K562 (cell line): ENCODE results near the gene SLC28A1. TPM values are rescaled to one million over a fixed set of nuclear protein-coding genes. Genes with fewer than 3 reads are reported as not detected.

Experiments used
- DACH1 ChIP-seq: fragments of 450-650 bp; IDR thresholded peaks from 2 replicates; pipeline ENCODE4 v1.6.1; 2018; ENCODE audit not compliant: partially characterized antibody
- DMBX1 ChIP-seq: fragments of 250-450 bp; sonication (Bioruptor Pico); IDR thresholded peaks from 2 replicates; pipeline ENCODE4 v1.8.0; 2022; ENCODE audit warnings: inconsistent platforms, mild to moderate bottlenecking, moderate library complexity, borderline replicate concordance
- ESRRB ChIP-seq: fragments of 250-450 bp; sonication (Bioruptor Pico); IDR thresholded peaks from 2 replicates; pipeline ENCODE4 v1.5.0; 2020; ENCODE audit warnings: mild to moderate bottlenecking, moderate library complexity, borderline replicate concordance
- EWSR1 ChIP-seq: fragments of 450-650 bp; IDR thresholded peaks from 2 replicates; pipeline ENCODE4 v1.6.1; 2018; ENCODE audit warnings: borderline replicate concordance, mild to moderate bottlenecking, low read depth, moderate library complexity; ENCODE audit not compliant: partially characterized antibody
- FOS ChIP-seq: IDR thresholded peaks from 3 replicates; pipeline ENCODE4 v1.6.1; 2011; ENCODE audit not compliant: insufficient read length; ENCODE audit errors: extremely low read depth
- GABPB2 ChIP-seq: fragments of 250-450 bp; sonication (Bioruptor Pico); conservative IDR thresholded peaks from 2 replicates; pipeline ENCODE4 v1.5.1; 2021; ENCODE audit warnings: mild to moderate bottlenecking
- GTF2E2 ChIP-seq: fragments of 200-800 bp; sonication (Bioruptor generic); IDR thresholded peaks from 2 replicates; pipeline ENCODE4 v1.6.1; 2016; ENCODE audit warnings: missing genetic modification characterization, missing compliant biosample characterization
- NFE2L1 ChIP-seq: fragments of 450-650 bp; IDR thresholded peaks from 2 replicates; pipeline ENCODE4 v1.6.1; 2016; ENCODE audit warnings: missing genetic modification characterization, low read depth, mild to moderate bottlenecking, missing compliant biosample characterization, moderate library complexity, borderline replicate concordance
- TBP ChIP-seq: optimal IDR thresholded peaks from 2 replicates; pipeline ENCODE3; 2011; ENCODE audit warnings: low read depth, low read length, improper control_type of control experiment
- TEAD2 ChIP-seq: fragments of 450-650 bp; IDR thresholded peaks from 2 replicates; pipeline ENCODE4 v1.6.1; 2016; ENCODE audit warnings: missing genetic modification characterization, control low read depth, missing compliant biosample characterization
- TEAD4 ChIP-seq, 2 experiments: sonication (generic) in 1 of 2; formaldehyde crosslinking in 1 of 2; IDR thresholded peaks; 2 replicates each; pipeline versions ENCODE4 v1.6.1 to v1.8.0; 2012 to 2022; ENCODE audit warnings: borderline replicate concordance in 1 of 2, inconsistent platforms in 1 of 2, low read length in 1 of 2, mild to moderate bottlenecking in 1 of 2, missing genetic modification reagents in 1 of 2
- YY1 ChIP-seq, 3 experiments: IDR thresholded peaks; 2 replicates each; pipeline ENCODE4 v1.6.1; 2011; ENCODE audit warnings: low read length in 2 of 3, mild to moderate bottlenecking in 2 of 3, moderate library complexity in 2 of 3, borderline replicate concordance in 1 of 3, control low read depth in 1 of 3, low read depth in 1 of 3; ENCODE audit not compliant: insufficient read depth in 3 of 3, insufficient replicate concordance in 2 of 3, control insufficient read depth in 1 of 3, insufficient read length in 1 of 3; ENCODE audit errors: extremely low read depth in 1 of 3
- ZNF140 ChIP-seq: fragments of 250-450 bp; sonication (Bioruptor Pico); IDR thresholded peaks from 2 replicates; pipeline ENCODE4 v1.8.0; 2021; ENCODE audit warnings: moderate library complexity, mild to moderate bottlenecking, inconsistent platforms
- ZNF174 ChIP-seq: fragments of 250-450 bp; sonication (Bioruptor Pico); IDR thresholded peaks from 2 replicates; pipeline ENCODE4 v1.4.0; 2020; ENCODE audit warnings: mild to moderate bottlenecking
- ZNF384 ChIP-seq: IDR thresholded peaks from 2 replicates; pipeline ENCODE4 v1.6.1; 2012; ENCODE audit warnings: low read depth, low read length, improper control_type of control experiment
- ZNF449 ChIP-seq: fragments of 250-450 bp; sonication (Bioruptor Pico); IDR thresholded peaks from 2 replicates; pipeline ENCODE4 v1.8.0; 2022; ENCODE audit warnings: moderate library complexity, mild to moderate bottlenecking, inconsistent platforms
- ZNF518B ChIP-seq: fragments of 250-450 bp; sonication (Bioruptor Pico); IDR thresholded peaks from 2 replicates; pipeline ENCODE4 v1.5.0; 2021; ENCODE audit warnings: mild to moderate bottlenecking, moderate library complexity
- ZNF655 ChIP-seq: fragments of 250-450 bp; sonication (Bioruptor Pico); IDR thresholded peaks from 2 replicates; pipeline ENCODE4 v1.5.0; 2021
- ZNF766 ChIP-seq: fragments of 200-800 bp; sonication (Bioruptor generic); conservative IDR thresholded peaks from 2 replicates; pipeline ENCODE4 v1.6.1; 2016; ENCODE audit warnings: missing genetic modification characterization, missing compliant biosample characterization
- ZNF79 ChIP-seq: fragments of 250-450 bp; sonication (Bioruptor Pico); IDR thresholded peaks from 2 replicates; pipeline ENCODE4 v1.4.0; 2020; ENCODE audit warnings: low read depth, mild to moderate bottlenecking, moderate library complexity
- polyA plus RNA-seq, 8 experiments: library from polyadenylated mRNA; depleted of rRNA in 4 of 8; stranded (reverse) in 5 of 8; unstranded in 3 of 8; fragments of >200 nt; fragmentation: Nextera tagmentation in 2 of 8; fragmentation: Illumina TruSeq in 1 of 8; extraction: Ambion mirVana in 2 of 8; extraction: Trizol in 1 of 8; gene quantifications; 2 replicates each; pipeline versions ENCODE4 v1.2.1 to v1.2.3, GENCODE V29; 2011 to 2014; ENCODE audit warnings: inconsistent platforms in 1 of 8, missing spikeins in 1 of 8
- total RNA-seq, 7 experiments: library from RNA; depleted of rRNA in 6 of 7; stranded (reverse); fragments of >200 nt in 6 of 7; fragmentation: Illumina TruSeq in 2 of 7; extraction: Trizol in 2 of 7; gene quantifications; 2 replicates each; pipeline versions ENCODE4 v1.2.1 to v1.2.3, GENCODE V29; 2011 to 2021; ENCODE audit warnings: low replicate concordance in 1 of 7

Gene SLC28A1
- total and polyA plus RNA-seq, 9 of the 15 experiments (the other 6 are each of a cell fraction or from before 2014, with no cell fraction given), result 0.04 TPM; not detected in 8

- TF ChIP-seq ZNF766, result no peak
- TF ChIP-seq NFE2L1 (tag), result no peak
- 0 out of 2 replicates have a peak, but pooled peaks have one; percentile 13 for TF ChIP-seq TEAD2 (tag)
- TF ChIP-seq ZNF140 (CRISPR knock-in tag), result no peak
- TF ChIP-seq ZNF384, result no peak
- TF ChIP-seq DACH1, result no peak
- no peak for TF ChIP-seq ZNF518B
- TF ChIP-seq TEAD4 (IDR thresholded peaks at IDR 0.05; ENCODE audit: low read length), result no peak
- TF ChIP-seq TEAD4 (CRISPR knock-in tag; IDR thresholded peaks at IDR 0.05; ENCODE audit: borderline replicate concordance), result no peak
- no peak for TF ChIP-seq EWSR1
- no peak for TF ChIP-seq GTF2E2 (tag)
- TF ChIP-seq GABPB2, result no peak
- no peak for TF ChIP-seq ZNF174 (CRISPR knock-in tag)
- TF ChIP-seq ZNF79 (CRISPR knock-in tag), result no peak
- TF ChIP-seq YY1 (IDR thresholded peaks at IDR 0.05; ENCODE audit: borderline replicate concordance in 1 of 3, control insufficient read depth in 1 of 3, extremely low read depth in 1 of 3, insufficient read depth in 3 of 3, insufficient read length in 1 of 3, insufficient replicate concordance in 2 of 3, low read depth in 1 of 3, low read length in 2 of 3), result peak in 1 of 3 experiments; percentile 15
- TF ChIP-seq ZNF449 (CRISPR knock-in tag), result no peak
- TF ChIP-seq DMBX1 (CRISPR knock-in tag), result no peak
- TF ChIP-seq ZNF655 (CRISPR knock-in tag), result no peak
- TF ChIP-seq FOS, result no peak
- TF ChIP-seq TBP, result peak; percentile 11
- TF ChIP-seq ESRRB, result no peak
These were observed 97.9 kb downstream of the SLC28A1 start (continued) for GRCh38 chr15:84982301-84982920.
